T-helper 1 cell treated with Interleukin-12 subunit alpha and Interleukin-12 subunit beta and Interleukin-4 antibody, amounts not matched to agents 30 ng/mL and 1 ng/mL, for 36 hours (primary cell): ENCODE results near the gene RASSF4. TPM values are rescaled to one million over a fixed set of nuclear protein-coding genes. Genes with fewer than 3 reads are reported as not detected.
"Not testable (repeated sequence)": the region's sequence is repeated elsewhere in the genome, so short reads cannot be mapped to it uniquely, and the experiment has no call there.

ENCODE experiments used
- intact Hi-C: fragments of 100-400 bp; cut with micrococcal nuclease; formaldehyde crosslinking; loops from one replicate; pipeline ENCODE4 v1.15.1; 2024
- total RNA-seq: library from RNA; stranded (reverse); gene quantifications from 2 replicates; pipeline ENCODE4 v1.2.3, GENCODE V29; 2022

Gene RASSF4
- total RNA-seq, 1 donor from 2014 or later = 3.3 TPM

- intact Hi-C loops = loop anchor here (1.0 to 10.0 kb wide), 11 partner anchors 23 to 1862 kb away; partner anchors contain the start of genes CSGALNACT2, DEPP1, RASSF4 and TIMM23
These were observed 41.3 kb downstream of the RASSF4 start, which contains the start of gene ZNF22 for GRCh38 chr10:45000752-45001380. ZNF22 (plus strand) TSS chr10:45000923; CDS start chr10:45003369, 2,446 bp downstream.

- intact Hi-C loops = loop anchor here (1.0 to 10.0 kb wide), 10 partner anchors 26 to 1863 kb away; partner anchors contain the start of genes CSGALNACT2, RASSF4, TIMM23 and ZFAND4
These were observed 42.0 kb downstream of the RASSF4 start for GRCh38 chr10:45001381-45002148.

- intact Hi-C loops = loop anchor here (10.0 kb wide), 4 partner anchors 461 to 1021 kb away; partner anchors contain the start of gene ZFAND4
These were observed 43.9 kb downstream of the RASSF4 start for GRCh38 chr10:45003432-45004000.

GRCh38 chr10:45004661-45005060 is 45.1 kb downstream of the RASSF4 start:
- intact Hi-C loops = loop anchor here (10.0 kb wide), 4 partner anchors 460 to 1020 kb away; partner anchors contain the start of gene ZFAND4

GRCh38 chr10:45005284-45005683 is 45.7 kb downstream of the RASSF4 start:
- intact Hi-C loops = loop anchor here (10.0 kb wide), 4 partner anchors 460 to 1020 kb away; partner anchors contain the start of gene ZFAND4

- intact Hi-C loops = loop anchor here (10.0 kb wide), 4 partner anchors 458 to 1018 kb away; partner anchors contain the start of gene ZFAND4
These were observed 46.9 kb downstream of the RASSF4 start for GRCh38 chr10:45006276-45007030.

- intact Hi-C loops = loop anchor here (2.0 to 10.0 kb wide), 7 partner anchors 76 to 1016 kb away; partner anchors contain the start of gene ZFAND4
These were observed 49.0 kb downstream of the RASSF4 start for GRCh38 chr10:45008524-45009161.

GRCh38 chr10:45014557-45014956 is 55.0 kb downstream of the RASSF4 start:
- intact Hi-C loops = not testable (repeated sequence)

- intact Hi-C loops = no loop called here
These were observed 56.0 kb downstream of the RASSF4 start for GRCh38 chr10:45015590-45015989.

GRCh38 chr10:45023426-45023825 is 63.8 kb downstream of the RASSF4 start:
- intact Hi-C loops = no loop called here

- intact Hi-C loops = no loop called here
These were observed 74.7 kb downstream of the RASSF4 start for GRCh38 chr10:45034301-45034700.

GRCh38 chr10:45035673-45036072 is 76.1 kb downstream of the RASSF4 start:
- intact Hi-C loops = no loop called here

- intact Hi-C loops = no loop called here
These were observed 81.4 kb downstream of the RASSF4 start for GRCh38 chr10:45040921-45041542.

GRCh38 chr10:45044290-45044689 is 84.7 kb downstream of the RASSF4 start:
- intact Hi-C loops = no loop called here

Other genes with a start within 250 kb of the RASSF4 start
- not detected in 2 replicates for gene TMEM72, start 48.5 kb upstream of the RASSF4 start, total RNA-seq
- gene DEPP1, start 19.0 kb downstream of the RASSF4 start, total RNA-seq = 3.4 and 4.4 TPM in 2 replicates
- gene ZNF22, start 41.1 kb downstream of the RASSF4 start, total RNA-seq = 31.4 and 33.7 TPM in 2 replicates